ENCODE data around the gene CREBL2.

DNA sequence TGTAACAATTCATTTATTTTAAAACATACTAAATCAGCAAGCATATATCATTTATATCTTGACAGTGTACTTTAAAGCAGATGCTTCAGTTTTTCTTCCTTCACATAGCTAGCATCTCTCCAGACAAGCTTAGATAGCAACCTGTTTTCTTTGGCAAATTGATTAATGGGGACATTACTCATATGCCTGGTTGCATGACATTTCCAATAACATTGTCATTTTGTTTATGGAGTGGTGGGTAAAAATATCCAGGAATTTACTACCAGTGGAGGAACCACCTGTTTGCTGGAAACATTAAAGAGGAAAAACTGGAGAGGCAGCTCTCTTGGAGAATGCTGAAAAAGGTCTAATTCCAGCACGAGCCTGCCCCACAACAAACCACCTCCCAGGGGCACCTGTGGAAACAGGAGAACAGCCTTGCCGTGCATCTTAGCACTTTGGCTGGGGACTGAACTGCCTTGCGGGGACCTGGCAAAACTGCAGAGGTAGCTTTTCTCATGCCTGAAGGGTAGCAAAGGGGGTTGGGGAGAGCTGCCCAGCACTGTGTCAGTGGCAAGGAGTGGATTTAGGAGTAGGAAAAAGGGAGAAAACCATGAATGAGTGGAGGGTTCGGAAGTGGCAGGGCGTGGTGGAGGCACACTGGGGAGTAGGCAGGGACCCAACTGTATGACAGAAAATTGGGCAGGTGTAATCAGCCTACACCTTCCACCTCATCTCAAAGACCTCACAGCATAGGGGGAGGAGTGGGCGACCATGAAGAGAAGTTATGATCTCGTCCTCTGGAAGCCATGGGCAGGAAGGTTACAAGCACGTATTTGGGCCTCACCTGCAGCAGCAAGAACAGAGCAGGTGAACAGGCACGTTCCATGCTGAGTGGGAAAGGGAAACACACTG lies 11.7 kb upstream of the CREBL2 start:
- TF ChIP-seq POLR2A (IDR thresholded peaks at IDR 0.05) = no peak
- TF ChIP-seq, protein P1, sequence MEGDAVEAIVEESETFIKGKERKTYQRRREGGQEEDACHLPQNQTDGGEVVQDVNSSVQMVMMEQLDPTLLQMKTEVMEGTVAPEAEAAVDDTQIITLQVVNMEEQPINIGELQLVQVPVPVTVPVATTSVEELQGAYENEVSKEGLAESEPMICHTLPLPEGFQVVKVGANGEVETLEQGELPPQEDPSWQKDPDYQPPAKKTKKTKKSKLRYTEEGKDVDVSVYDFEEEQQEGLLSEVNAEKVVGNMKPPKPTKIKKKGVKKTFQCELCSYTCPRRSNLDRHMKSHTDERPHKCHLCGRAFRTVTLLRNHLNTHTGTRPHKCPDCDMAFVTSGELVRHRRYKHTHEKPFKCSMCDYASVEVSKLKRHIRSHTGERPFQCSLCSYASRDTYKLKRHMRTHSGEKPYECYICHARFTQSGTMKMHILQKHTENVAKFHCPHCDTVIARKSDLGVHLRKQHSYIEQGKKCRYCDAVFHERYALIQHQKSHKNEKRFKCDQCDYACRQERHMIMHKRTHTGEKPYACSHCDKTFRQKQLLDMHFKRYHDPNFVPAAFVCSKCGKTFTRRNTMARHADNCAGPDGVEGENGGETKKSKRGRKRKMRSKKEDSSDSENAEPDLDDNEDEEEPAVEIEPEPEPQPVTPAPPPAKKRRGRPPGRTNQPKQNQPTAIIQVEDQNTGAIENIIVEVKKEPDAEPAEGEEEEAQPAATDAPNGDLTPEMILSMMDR (IDR thresholded peaks at IDR 0.05) = no peak
- TF ChIP-seq POLR2AphosphoS5 (IDR thresholded peaks at IDR 0.05) = no peak
